ENCODE measurements around the gene ZNF14.
A peak's percentile ranks its signal among the peaks of the same experiment; 100 is the strongest.
"Not testable (repeated sequence)": the region's sequence is repeated elsewhere in the genome, so short reads cannot be mapped to it uniquely, and the experiment has no call there.

Gene ZNF14

DNA sequence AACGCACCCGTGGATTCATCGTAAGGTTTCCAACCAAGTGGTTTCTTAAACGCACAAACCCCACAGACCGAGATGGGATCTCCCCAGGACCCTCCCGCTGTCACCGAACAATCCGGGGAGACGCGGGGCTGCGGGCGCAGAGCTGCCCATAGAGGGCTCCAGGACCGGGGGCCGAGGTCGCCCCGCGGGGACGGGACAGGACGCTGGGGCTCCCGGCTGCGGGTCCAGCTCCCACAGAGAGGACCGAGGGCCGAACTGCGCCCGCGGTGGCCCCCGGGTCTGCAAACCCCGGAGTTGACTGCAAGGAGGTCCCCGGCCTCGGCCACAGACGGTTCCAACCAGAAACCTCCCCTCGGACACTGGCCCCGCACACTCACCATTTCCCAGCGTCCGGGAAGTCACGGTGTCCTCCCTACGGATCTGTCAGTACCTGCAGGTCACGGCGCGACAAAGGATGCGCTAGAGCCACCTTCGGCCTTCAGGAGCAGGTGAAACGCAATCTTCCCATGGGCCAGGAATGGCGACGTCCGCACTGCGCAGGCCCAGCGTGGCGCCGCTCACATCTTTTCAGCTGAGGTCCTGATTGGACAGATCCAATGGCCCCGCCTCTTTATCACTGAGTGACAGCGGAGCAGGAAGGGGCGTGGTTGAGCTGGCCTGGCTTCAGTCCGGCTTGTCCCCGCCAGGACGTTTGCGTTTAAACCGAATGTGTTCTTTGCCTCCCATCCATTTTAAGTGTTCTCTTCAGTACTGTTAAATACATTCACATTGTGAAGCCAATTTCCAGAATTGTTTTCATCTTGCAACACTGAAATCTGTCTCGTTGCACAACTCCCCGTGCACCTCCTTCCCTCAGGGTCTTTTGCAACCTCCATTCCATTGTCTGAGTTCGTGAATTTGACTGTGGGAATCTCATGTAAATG lies at the start of gene ZNF14:
TSS of gene ZNF14 (minus strand) at position 534 of the 923 bp plus-strand sequence. CDS start at position 380, 154 bp downstream.
- DNase-seq: peak; percentile 90

DNA sequence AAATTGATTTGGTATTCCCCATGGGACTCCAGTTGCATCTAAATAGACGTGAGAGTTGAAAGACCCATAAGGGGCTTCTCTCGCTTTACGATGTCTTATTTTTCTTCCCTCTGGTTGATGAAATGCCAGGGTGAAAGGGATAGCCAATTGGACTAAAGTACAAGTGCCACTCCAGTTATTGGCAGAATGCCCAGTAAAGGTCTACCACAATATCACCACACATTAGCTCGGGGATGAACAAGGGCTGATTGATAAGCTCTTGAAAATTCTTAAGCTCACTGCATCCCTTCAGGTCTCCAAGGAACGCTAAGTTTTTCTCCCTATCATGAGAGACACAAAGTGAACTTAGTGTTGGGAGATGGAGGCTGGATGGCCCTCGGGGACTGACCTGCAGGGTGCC lies 48.9 kb upstream of the ZNF14 start:
- DNase-seq: not testable (repeated sequence)

DNA sequence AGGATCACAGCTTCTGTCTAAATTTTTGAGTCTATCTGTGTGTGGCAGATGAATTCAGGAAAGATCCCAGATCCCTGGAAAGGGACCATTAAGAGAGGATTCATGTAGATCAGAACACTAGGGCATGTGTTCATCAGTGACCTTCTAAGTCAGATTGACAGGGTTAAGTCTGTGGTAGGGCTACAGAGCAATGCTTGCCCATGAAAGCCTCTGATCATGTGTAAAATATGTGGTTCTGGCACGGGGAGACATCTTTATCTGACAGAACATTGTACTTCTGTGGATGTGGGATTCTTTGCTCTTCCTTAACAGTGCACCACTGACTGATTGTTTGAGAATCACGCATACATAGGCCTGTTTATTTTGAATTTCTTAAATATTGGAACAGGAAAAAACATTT lies 45.8 kb upstream of the ZNF14 start:
- no peak for DNase-seq

DNA sequence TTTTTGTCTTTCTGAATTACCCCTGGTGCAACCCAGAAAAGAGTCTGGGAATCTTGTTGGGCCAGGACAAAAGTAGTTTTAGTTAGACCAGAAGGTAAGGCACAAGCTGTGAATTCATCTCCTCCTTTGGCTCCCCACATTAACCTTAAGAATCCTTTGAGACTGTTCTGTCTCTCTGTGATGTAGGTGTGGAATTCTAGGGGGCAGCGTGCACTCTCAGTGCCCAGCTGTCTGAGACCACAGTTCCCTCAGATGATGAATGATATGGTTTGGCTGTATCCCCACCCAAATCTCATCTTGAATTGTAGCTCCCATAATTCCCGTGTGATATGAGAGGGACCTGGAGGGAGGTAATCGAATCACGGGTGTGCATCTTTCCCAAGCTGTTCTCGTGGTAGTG lies 44.8 kb upstream of the ZNF14 start:
- DNase-seq: no peak

DNA sequence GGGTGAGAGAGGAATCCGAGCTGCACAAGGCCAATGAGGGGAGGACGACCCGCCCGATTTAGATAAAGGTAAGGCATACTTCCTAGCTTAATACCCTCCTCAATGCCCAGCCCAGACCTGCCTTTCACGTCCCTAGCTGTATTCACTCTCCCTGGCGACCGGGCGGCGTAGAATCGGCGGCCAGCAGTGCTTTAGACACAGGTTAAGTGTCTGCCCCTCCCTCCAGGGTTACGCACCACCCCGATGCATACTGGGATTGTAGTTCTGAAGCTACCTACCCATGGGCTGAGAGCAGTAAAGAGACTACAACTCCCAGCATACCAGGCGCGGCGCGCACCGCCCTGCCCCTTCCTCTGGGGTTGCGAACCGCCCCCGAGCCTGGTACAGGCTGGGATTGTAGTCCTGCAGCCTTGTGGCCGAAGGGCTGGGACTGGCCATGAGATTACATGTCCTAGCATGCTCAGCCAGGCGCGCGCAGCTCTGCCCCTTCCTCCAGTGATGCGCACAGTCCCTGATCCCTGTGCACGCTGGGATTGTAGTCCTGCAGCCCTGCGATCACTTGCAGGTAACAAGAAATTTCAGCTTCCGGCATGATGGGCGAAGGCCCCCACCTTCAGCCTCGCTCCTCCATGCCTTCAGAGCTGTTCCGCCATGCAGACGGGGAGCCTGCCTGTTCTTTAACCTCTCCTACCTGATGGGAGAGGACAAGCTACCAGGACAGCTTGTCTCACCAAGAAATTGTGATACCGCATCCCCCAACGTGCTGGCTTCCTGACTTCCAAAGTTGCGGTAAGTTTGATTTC lies 43.5 kb upstream of the ZNF14 start:
- peak; percentile 86 for DNase-seq

DNA sequence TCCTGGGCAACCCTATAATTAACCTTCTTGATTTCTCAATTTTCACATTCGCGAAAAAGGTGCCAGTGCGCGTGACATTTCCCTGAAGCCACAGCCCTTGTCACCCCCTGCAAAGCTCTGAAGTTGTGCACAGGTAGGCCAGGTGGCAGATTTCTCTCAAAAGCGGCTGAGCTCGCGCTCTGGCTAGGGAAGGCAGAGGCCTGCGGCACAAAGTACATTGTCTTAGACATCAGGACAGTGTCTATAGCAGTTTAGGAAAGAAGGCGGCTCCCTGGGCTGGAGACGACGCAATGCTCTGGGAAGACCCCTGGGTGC lies 42.9 kb upstream of the ZNF14 start:
- no peak for DNase-seq

DNA sequence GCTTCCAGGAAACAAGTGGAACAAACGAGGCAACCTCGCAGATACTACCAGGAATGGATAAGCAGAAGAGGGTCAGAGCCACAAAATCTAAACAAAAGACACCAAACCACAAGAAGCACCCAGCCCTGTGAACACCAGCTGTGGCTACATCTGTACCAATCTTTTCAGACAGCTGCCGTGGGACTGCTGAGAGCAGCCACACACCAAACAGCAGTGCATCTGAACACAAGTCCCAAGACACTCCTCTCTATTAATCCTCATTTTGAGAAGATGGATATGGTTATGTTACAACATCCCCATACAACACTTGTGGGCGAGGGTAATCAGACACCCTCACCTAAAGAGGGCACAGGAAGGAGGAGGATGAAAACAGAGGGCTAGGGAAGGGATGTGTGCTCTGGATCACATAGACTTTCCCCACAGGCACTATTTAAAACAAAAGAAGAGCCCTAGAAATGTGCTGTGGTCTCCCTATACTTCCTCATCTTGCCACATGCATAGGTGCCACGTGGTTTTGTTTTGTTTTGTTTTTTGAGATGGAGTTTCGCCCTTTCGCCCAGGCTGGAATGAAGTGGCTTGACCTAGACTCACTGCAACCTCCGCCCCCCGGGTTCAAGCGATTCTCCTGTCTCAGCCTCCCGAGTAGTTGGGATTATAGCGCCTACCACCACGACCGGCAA lies 41.6 kb upstream of the ZNF14 start:
- no peak for DNase-seq

DNA sequence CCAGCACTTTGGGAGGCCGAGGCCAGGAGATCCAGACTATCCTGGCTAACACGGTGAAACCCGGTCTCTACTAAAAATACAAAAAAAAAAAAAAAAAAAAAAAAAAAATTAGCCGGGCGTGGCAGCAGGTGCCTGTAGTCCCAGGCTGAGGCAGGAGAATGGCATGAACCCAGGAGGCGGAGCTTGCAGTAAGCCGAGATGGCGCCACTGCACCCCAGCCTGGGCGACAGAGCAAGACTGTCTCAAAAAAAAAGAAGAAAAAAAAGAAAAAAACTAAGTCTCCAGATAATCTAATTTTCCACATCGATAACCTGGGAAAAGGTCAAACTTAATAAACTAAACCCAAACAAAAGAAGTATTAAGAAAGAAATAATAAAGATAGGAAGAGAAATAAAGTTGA lies 39.1 kb upstream of the ZNF14 start:
- DNase-seq: not testable (repeated sequence)

DNA sequence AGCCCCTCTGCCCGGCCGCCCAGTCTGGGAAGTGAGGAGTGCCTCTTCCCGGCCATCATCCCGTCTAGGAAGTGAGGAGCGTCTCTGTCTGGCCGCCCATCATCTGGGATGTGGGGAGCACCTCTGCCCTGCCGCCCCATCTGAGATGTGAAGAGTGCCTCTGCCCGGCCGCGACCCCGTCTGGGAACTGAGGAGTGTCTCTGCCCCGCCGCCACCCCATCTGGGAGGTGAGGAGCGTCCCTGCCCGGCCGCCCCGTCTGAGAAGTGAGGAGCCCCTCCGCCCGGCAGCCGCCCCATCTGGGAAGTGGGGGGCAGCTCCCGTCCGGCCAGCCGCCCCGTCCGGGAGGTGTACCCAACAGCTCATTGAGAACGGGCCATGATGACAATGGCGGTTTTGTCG lies 37.1 kb upstream of the ZNF14 start:
- DNase-seq: not testable (repeated sequence)

DNA sequence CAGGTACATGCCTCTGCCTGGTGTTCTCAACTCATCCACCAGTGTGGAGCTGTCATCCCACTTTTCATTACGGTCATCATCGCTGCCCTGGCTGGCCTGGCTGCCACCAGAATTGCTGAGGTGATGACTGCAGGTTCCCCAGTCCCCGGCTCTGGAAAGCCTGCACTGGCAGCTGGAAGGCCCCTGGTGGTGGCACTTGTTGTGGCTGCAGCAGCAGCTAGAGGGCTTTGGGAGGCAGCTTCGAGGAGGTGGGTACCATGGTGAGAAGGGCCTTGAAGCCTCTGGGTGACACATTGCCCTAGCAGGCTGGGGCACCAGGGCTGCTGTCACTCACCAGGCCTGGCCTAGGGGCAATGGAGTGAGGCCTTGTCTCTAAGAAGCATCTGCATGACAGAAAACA lies 25.3 kb upstream of the ZNF14 start:
- no peak for DNase-seq

DNA sequence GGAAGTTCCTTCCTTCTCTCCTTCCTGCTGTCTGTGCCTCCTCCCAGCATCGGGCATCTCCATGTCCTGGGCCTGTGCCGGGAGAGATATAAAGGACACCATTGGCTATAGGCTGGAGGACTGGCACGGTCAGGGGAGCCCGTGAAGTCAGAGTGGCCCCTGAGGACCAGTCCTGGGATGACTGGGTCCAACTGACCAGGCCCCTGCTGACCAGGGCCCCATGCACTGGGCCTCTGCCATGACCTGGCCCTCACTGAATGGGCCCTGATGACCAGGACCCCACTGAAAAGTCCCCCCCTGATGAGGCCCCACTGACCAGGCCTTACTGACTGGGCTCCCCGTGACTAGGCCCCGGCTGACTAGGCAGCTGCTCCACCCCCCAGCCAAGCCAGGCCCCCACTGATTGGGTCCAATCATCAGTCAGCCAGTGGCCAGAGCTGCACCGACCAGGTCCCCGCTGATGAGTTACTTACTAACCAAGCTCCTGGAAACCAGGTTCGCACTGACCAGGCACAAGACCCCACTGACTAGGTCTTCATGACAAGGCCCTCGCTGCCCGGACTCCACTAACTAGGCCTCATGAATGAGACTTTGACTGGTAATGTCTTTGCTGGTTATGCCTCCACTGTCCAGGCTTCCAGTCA lies 20.0 kb upstream of the ZNF14 start:
- DNase-seq: no peak

DNA sequence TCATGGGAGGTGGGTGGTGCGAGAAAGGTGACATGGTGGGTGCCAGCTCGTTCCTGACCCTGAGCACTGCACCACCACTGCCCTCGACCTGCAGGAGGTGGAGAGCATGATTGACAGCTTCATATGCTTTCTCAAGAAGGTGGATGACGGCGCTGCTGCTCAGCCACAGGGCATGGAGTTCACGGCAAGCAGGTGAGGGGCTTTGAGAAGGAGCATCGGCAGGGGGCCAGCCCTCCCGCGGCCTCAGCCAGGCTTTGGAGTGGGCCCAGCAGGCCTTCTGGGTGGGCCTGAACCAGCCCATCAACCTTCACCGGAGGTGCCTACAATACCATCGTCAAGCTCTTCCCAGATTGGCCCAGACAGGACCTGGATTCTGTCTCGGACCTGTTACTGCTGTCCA lies 18.9 kb upstream of the ZNF14 start:
- DNase-seq: no peak

DNA sequence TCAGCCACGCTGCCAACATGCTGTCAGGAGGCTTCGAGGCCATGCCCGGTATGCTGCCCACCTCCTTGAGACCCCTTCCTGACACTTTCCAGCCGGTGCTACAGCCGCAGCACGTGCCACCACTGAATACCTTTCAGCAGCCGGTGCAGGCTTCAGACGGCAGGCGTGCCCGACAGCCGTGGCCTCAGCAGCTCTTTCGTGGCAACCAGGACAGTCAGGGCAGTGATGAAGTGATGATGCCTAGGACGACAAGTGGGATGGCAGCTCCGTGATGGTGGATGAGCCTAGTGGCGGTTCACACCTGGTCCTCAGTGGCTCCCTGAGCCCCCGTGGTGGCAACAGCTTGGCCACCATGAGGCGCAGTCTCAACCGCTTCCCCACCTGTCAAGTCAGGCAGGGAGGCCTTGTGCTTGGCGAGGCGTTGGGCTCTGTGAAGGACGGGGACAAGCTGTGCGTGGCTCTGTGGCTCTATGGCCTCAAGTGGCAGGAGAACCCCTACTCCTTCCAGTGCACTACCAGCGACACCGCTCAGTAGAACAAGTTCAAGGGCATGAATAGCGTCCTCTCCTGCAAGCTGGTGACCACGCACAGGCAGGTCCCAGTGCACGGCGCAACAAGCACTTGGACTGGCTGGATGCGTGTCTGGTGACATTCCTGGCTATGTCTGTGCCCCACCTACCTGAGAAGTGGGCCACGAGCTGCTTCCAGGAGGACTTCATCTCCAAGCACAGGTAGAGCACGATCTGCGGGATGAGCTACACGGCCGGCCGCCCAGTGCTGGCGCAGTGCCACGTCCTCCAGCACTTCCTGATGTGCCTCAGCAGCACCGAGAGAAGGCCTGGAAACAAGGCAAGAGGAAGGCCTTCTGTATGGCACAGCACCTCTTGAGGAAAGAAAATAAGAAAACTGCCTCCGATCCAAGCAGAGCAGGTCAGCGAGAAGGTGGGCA lies 18.2 kb upstream of the ZNF14 start:
- DNase-seq: no peak

DNA sequence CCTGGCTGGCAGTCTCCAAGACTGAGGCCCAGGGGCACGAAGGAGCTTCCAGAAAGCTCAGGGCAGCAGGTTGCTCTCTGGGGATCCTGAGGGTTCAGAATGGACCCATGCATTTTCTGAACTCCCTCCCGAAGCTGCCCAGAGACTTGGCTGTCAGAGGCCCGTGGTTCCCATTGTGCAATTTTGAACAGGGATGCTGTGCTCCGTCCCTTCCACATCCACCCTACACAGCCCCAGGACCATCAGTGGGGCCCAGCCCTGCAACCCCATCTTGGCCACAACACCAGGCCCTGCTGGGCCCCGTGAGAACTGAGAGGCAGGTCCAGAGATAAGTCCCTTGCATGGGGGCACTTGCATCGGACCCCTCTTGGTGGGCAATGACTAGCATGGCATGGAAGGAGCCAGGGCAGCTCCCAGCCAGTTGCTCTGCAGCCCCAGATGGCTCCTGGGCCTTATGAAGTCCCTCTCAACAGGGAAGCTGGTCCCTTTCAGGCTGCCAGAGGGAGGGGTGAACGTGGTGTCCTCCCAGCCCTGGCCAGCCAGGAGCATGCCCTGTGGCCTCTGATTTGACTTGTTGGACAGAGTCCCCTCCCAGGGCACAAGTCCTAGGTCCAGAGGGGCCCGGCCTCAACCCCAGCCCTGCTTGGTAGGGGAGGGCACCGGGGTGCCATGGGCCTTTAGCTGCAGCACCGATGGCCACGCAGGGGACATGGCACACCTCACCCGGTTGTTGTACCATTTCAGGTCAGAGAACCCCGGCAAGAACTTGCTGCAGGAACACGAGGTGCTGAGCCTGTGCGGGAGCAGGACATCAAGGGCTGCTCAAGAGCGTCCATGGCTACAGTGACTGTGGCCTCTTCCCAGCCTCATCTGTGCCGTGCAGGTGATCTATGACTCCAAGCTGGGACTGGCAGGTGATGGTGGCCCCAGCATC lies 17.3 kb upstream of the ZNF14 start:
- DNase-seq: no peak

DNA sequence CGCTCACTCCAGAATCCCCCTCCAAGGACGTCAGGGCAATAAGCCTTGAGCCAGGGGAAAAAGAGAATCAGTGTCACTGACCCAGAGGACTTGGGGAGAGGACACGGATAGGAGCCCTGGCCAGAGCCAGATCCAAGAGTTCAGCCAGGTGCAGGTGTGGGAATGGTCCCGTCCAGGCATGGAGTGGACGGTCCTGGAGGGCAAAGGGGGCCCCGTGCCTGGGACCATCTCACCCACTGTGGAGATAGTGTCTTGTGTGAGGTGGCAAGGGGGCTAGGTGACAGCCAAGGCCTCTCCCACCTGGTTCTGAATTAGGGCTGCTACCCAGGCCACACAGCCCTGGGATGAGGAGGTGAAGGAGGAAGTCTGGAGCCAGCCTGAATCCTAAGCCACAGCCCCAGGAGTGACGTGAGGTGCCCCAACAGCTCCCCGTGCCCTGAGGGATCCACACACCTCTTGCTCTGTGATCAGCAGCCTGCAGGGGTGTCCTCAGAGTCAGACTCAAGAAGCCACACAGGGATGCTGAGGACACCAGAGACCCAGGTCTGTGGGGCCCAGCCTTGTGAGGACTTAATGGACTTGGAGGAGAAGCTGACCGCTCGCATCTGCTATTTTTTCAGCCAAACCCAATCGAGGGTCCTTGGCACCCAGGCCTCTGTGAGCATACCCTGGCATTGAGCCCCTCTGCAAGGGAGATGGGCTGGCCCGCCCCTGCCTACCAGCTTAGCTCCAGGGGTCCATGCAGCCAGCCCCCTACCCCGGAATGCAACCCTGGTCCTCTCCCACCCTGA lies 16.4 kb upstream of the ZNF14 start:
- no peak for DNase-seq

DNA sequence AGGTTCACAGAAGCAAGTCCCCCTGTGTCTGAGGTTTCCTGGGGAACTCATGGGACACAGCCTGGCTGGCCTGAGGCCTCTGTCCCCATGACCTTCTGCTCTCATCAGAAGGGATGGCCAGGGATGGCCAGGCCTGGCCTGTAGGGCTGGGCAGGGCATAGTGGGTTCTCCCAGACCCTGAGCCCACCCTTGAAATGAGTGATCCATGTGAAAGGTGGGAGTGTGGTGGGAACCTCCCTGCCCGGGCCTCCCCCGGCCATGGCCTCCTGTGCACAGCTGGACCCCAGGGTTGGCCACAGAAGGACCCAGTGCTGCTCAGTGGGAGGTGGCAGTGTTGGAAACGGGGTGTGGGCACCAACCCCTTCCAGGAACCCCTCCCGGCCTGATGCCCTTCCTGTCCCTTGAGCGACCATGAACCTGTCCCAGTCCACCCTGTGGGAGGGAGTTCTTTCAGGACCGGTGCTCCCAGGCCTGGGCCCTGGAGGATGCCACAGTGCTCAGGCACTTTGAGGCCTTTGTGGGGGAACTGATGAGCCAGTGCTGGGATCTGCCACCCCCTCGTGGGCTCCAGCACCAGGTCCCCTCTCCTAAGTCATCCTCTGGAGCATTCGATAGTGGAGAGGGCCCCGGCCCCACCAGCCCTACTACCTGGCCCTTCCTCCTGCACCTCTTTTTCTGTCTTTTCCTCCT lies 15.5 kb upstream of the ZNF14 start:
- DNase-seq: no peak

DNA sequence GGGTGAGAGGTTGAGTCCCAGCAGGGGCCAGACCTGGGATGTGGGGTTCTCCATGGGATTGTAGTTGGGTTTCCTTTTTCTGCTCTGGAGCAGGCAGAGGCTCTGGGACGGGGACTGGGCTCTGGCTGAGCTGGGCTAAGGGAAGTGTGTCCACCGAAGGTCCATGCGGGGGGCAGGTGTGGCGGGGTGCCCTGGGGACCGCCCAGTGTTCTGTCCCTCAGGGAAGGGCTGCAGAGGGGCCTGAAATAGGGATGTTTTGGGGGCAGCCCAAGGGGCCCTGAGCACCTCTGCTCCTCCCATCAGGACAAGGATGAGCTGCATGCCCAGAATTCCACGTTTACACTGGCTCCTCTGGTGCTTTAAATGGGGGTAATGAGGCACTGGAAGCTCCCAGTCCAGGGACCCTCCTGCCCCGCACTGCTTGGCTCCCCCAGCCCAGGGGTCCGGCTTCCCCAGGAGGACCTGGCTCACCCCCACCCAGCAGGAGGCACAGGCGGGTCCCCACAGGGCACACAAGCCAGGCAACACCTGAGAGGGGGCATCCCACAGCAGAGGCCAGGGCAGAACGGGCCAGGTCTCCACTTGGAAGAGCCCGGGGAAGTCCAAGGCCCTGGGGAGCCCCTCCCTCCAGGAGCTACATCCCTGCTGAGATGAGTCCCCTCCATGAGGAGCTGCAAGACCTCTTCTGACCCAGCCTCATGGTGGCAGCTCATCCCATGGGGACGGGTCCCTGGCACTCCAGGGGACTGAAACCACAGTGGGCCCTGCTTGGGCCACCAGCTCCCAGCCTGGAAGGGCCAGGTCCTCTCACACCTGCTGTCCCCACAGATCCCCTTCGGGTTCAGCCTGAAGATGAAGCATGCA lies 14.7 kb upstream of the ZNF14 start:
- no peak for DNase-seq
